Tibial nerve (tissue), 3 donors: ENCODE measurements around the gene CLEC20A.

ENCODE experiments used
- CTCF ChIP-seq, 5 experiments: fragments of 200-600 bp in 3 of 5; fragments of 450-650 bp in 2 of 5; sonication (generic) in 3 of 5; IDR thresholded peaks; one replicate each; pipeline ENCODE4 v1.5.1; 2016 to 2019; ENCODE audit warnings: antibody characterized with exemption in 5 of 5, mild to moderate bottlenecking in 3 of 5, moderate library complexity in 2 of 5
- POLR2A ChIP-seq, 2 donors: fragments of 450-650 bp; IDR thresholded peaks; one replicate each; pipeline ENCODE4 v1.6.1; 2017; ENCODE audit warnings: antibody characterized with exemption in 2 of 2, mild to moderate bottlenecking in 2 of 2, moderate library complexity in 2 of 2

DNA sequence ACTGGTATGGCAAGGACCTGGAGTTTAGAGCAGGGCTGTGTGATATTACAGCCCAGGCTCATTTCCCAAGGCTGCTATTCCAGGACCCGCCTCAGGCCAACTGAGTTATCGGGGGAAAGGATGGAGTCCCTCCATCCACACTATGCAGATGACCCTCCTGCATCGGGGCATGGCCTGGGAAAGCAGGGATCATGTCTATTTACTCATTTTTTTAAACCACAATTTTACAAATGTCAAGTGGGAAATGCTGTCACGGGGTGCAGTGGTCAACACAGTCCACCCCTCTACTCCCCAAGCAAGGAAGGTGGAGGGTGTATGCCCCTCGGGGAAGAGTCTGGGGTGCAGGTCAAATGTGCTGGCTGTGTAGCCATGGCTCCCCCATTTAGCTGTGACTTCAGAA lies 6.1 kb upstream of the CLEC20A start:
- no peak for TF ChIP-seq CTCF (IDR thresholded peaks at IDR 0.05)
- TF ChIP-seq POLR2A (IDR thresholded peaks at IDR 0.05) = no peak
